ENCODE results near the gene AP2B1.

The AP2B1 gene

GRCh38 chr17:35731917-35732805, 145.0 kb downstream of the AP2B1 start:
- no peak for DNase-seq (ENCODE audit: low spot score)
- no CpG with 5 or more reads among the region's 47 CpGs for WGBS, 2 donors (ENCODE audit: extremely low coverage in 2 of 2, insufficient read length in 2 of 2, insufficient replicate concordance in 1 of 2)

GRCh38 chr17:35732806-35733136, 145.6 kb downstream of the AP2B1 start:
- Histone ChIP-seq H3K4ac (ENCODE audit: low read length) (no peak overlapping the region), H3K23ac (ENCODE audit: low read depth, low read length, poor library complexity) (peak overlapping the region; percentile 48), H2AFZ (ENCODE audit: low read length) (peak overlapping the region; percentile 95), H2BK120ac (ENCODE audit: low read depth, low read length) (no peak overlapping the region), H3K27me3 (ENCODE audit: control insufficient read depth in 3 of 3, insufficient read depth in 3 of 3, low read depth in 1 of 3, low read length in 3 of 3) (no peaks in the 10 kb centered on the region), H3K4me2 (ENCODE audit: insufficient read depth, low read length, poor library complexity, severe bottlenecking) (no peak overlapping the region), H3K4me3 (ENCODE audit: low read length in 2 of 2) (peak overlapping the region in 1 of 2 donors; percentile 79), H2AK5ac (ENCODE audit: low read depth, low read length) (no peak overlapping the region), H2BK12ac (ENCODE audit: low read length) (no peak overlapping the region), H2BK5ac (ENCODE audit: low read length) (peak overlapping the region; percentile 16), H2BK15ac (ENCODE audit: low read length) (no peak overlapping the region), H3K4me1 (ENCODE audit: control insufficient read depth in 2 of 2, insufficient read depth in 1 of 2, low read depth in 1 of 2, low read length in 2 of 2) (peaks cover 13 to 18% of the 10 kb centered on the region in 2 donors), H4K8ac (ENCODE audit: low read depth, low read length) (no peak overlapping the region), H3K14ac (ENCODE audit: low read length) (no peak overlapping the region), H3K36me3 (replicated peaks in 1 of 2; ENCODE audit: control insufficient read depth in 2 of 2, insufficient read depth in 2 of 2, low read length in 2 of 2) (peaks cover 0 to 8% of the 10 kb centered on the region in 2 donors), H3K9ac (ENCODE audit: low read depth, low read length, poor library complexity) (no peak overlapping the region), H3K27ac (replicated peaks; ENCODE audit: low read length) (no peak overlapping the region), H3K79me1 (ENCODE audit: low read depth, low read length) (no peaks in the 10 kb centered on the region), H3K18ac (ENCODE audit: low read length) (no peak overlapping the region), H3K9me3 (replicated peaks in 1 of 2; ENCODE audit: control insufficient read depth in 2 of 2, insufficient read depth in 1 of 2, low read depth in 1 of 2, low read length in 2 of 2) (no peaks in the 10 kb centered on the region), H4K91ac (ENCODE audit: low read depth, low read length, poor library complexity) (no peak overlapping the region)
- DNase-seq (ENCODE audit: low spot score) = no peak
- WGBS, 2 donors (ENCODE audit: extremely low coverage in 2 of 2, insufficient read length in 2 of 2, insufficient replicate concordance in 1 of 2) = no CpG with 5 or more reads among the region's 1 CpG

More at GRCh38 chr17:35731917-35732805, 145.0 kb downstream of the AP2B1 start:
- Histone ChIP-seq H2AFZ (ENCODE audit: low read length) (peak overlapping the region; percentile 95), H2BK12ac (ENCODE audit: low read length) (no peak overlapping the region), H3K4me1 (ENCODE audit: control insufficient read depth in 2 of 2, insufficient read depth in 1 of 2, low read depth in 1 of 2, low read length in 2 of 2) (peaks cover 13 to 18% of the 10 kb centered on the region in 2 donors), H3K27me3 (ENCODE audit: control insufficient read depth in 3 of 3, insufficient read depth in 3 of 3, low read depth in 1 of 3, low read length in 3 of 3) (no peaks in the 10 kb centered on the region), H3K36me3 (replicated peaks in 1 of 2; ENCODE audit: control insufficient read depth in 2 of 2, insufficient read depth in 2 of 2, low read length in 2 of 2) (peaks cover 0 to 5% of the 10 kb centered on the region in 2 donors), H3K4me3 (ENCODE audit: low read length in 2 of 2) (peak overlapping the region; percentile 79 to 86), H3K18ac (ENCODE audit: low read length) (peak overlapping the region; percentile 73), H2BK5ac (ENCODE audit: low read length) (peak overlapping the region; percentile 16), H2BK120ac (ENCODE audit: low read depth, low read length) (no peak overlapping the region), H3K14ac (ENCODE audit: low read length) (peak overlapping the region; percentile 26), H3K9me3 (replicated peaks in 1 of 2; ENCODE audit: control insufficient read depth in 2 of 2, insufficient read depth in 1 of 2, low read depth in 1 of 2, low read length in 2 of 2) (no peaks in the 10 kb centered on the region), H3K4ac (ENCODE audit: low read length) (no peak overlapping the region), H3K4me2 (ENCODE audit: insufficient read depth, low read length, poor library complexity, severe bottlenecking) (peak overlapping the region; percentile 78), H3K23ac (ENCODE audit: low read depth, low read length, poor library complexity) (peak overlapping the region; percentile 48), H2AK5ac (ENCODE audit: low read depth, low read length) (no peak overlapping the region), H3K27ac (replicated peaks; ENCODE audit: low read length) (no peak overlapping the region), H2BK15ac (ENCODE audit: low read length) (peak overlapping the region; percentile 51), H3K9ac (ENCODE audit: low read depth, low read length, poor library complexity) (peak overlapping the region; percentile 82), H4K91ac (ENCODE audit: low read depth, low read length, poor library complexity) (no peak overlapping the region), H3K79me1 (ENCODE audit: low read depth, low read length) (no peaks in the 10 kb centered on the region), H4K8ac (ENCODE audit: low read depth, low read length) (no peak overlapping the region)

GRCh38 chr17:35733366-35733765, 146.2 kb downstream of the AP2B1 start:
- Histone ChIP-seq H2AK5ac (ENCODE audit: low read depth, low read length) (no peak overlapping the region), H4K91ac (ENCODE audit: low read depth, low read length, poor library complexity) (no peak overlapping the region), H3K9me3 (replicated peaks in 1 of 2; ENCODE audit: control insufficient read depth in 2 of 2, insufficient read depth in 1 of 2, low read depth in 1 of 2, low read length in 2 of 2) (no peaks in the 10 kb centered on the region), H3K9ac (ENCODE audit: low read depth, low read length, poor library complexity) (no peak overlapping the region), H2BK12ac (ENCODE audit: low read length) (no peak overlapping the region), H3K36me3 (replicated peaks in 1 of 2; ENCODE audit: control insufficient read depth in 2 of 2, insufficient read depth in 2 of 2, low read length in 2 of 2) (peaks cover 0 to 8% of the 10 kb centered on the region in 2 donors), H3K4ac (ENCODE audit: low read length) (no peak overlapping the region), H3K23ac (ENCODE audit: low read depth, low read length, poor library complexity) (no peak overlapping the region), H2BK5ac (ENCODE audit: low read length) (no peak overlapping the region), H2BK15ac (ENCODE audit: low read length) (no peak overlapping the region), H3K14ac (ENCODE audit: low read length) (no peak overlapping the region), H3K4me3 (ENCODE audit: low read length in 2 of 2) (no peak overlapping the region), H3K27ac (replicated peaks; ENCODE audit: low read length) (no peak overlapping the region), H4K8ac (ENCODE audit: low read depth, low read length) (no peak overlapping the region), H3K27me3 (ENCODE audit: control insufficient read depth in 3 of 3, insufficient read depth in 3 of 3, low read depth in 1 of 3, low read length in 3 of 3) (no peaks in the 10 kb centered on the region), H2AFZ (ENCODE audit: low read length) (no peak overlapping the region), H2BK120ac (ENCODE audit: low read depth, low read length) (no peak overlapping the region), H3K18ac (ENCODE audit: low read length) (no peak overlapping the region), H3K79me1 (ENCODE audit: low read depth, low read length) (no peaks in the 10 kb centered on the region), H3K4me1 (ENCODE audit: control insufficient read depth in 2 of 2, insufficient read depth in 1 of 2, low read depth in 1 of 2, low read length in 2 of 2) (peaks cover 13 to 18% of the 10 kb centered on the region in 2 donors), H3K4me2 (ENCODE audit: insufficient read depth, low read length, poor library complexity, severe bottlenecking) (no peak overlapping the region)
- no peak for DNase-seq (ENCODE audit: low spot score)
- no CpG with 5 or more reads among the region's 6 CpGs for WGBS, 2 donors (ENCODE audit: extremely low coverage in 2 of 2, insufficient read length in 2 of 2, insufficient replicate concordance in 1 of 2)

- H2BK12ac ChIP-seq (ENCODE audit: low read length) = no peak overlapping the region
- no peak overlapping the region for H3K4ac ChIP-seq (ENCODE audit: low read length)
- H3K9ac ChIP-seq (ENCODE audit: low read depth, low read length, poor library complexity) = no peak overlapping the region
- no peak overlapping the region for H2AK5ac ChIP-seq (ENCODE audit: low read depth, low read length)
- peaks cover 0 to 8% of the 10 kb centered on the region in 2 donors for H3K36me3 ChIP-seq (replicated peaks in 1 of 2; ENCODE audit: control insufficient read depth in 2 of 2, insufficient read depth in 2 of 2, low read length in 2 of 2)
- no peak overlapping the region for H3K4me3 ChIP-seq (ENCODE audit: low read length in 2 of 2)
- WGBS, 2 donors (ENCODE audit: extremely low coverage in 2 of 2, insufficient read length in 2 of 2, insufficient replicate concordance in 1 of 2) = no CpG with 5 or more reads among the region's 7 CpGs
- H3K79me1 ChIP-seq (ENCODE audit: low read depth, low read length) = no peaks in the 10 kb centered on the region
- H4K8ac ChIP-seq (ENCODE audit: low read depth, low read length) = no peak overlapping the region
- no peak overlapping the region for H3K4me2 ChIP-seq (ENCODE audit: insufficient read depth, low read length, poor library complexity, severe bottlenecking)
- H3K14ac ChIP-seq (ENCODE audit: low read length) = no peak overlapping the region
- no peak for DNase-seq (ENCODE audit: low spot score)
- H4K91ac ChIP-seq (ENCODE audit: low read depth, low read length, poor library complexity) = no peak overlapping the region
- no peak overlapping the region for H3K27ac ChIP-seq (replicated peaks; ENCODE audit: low read length)
- no peak overlapping the region for H3K18ac ChIP-seq (ENCODE audit: low read length)
- no peak overlapping the region for H2BK5ac ChIP-seq (ENCODE audit: low read length)
- no peak overlapping the region for H2AFZ ChIP-seq (ENCODE audit: low read length)
- H2BK120ac ChIP-seq (ENCODE audit: low read depth, low read length) = no peak overlapping the region
- no peaks in the 10 kb centered on the region for H3K9me3 ChIP-seq (replicated peaks in 1 of 2; ENCODE audit: control insufficient read depth in 2 of 2, insufficient read depth in 1 of 2, low read depth in 1 of 2, low read length in 2 of 2)
- H3K4me1 ChIP-seq (ENCODE audit: control insufficient read depth in 2 of 2, insufficient read depth in 1 of 2, low read depth in 1 of 2, low read length in 2 of 2) = peaks cover 13 to 15% of the 10 kb centered on the region in 2 donors
- peak overlapping the region; percentile 35 for H3K23ac ChIP-seq (ENCODE audit: low read depth, low read length, poor library complexity)
- H3K27me3 ChIP-seq (ENCODE audit: control insufficient read depth in 3 of 3, insufficient read depth in 3 of 3, low read depth in 1 of 3, low read length in 3 of 3) = no peaks in the 10 kb centered on the region
- H2BK15ac ChIP-seq (ENCODE audit: low read length) = no peak overlapping the region
These were observed 147.3 kb downstream of the AP2B1 start for GRCh38 chr17:35734396-35734795.
